GM19455 (cell line): ENCODE measurements around the gene ABCA13.
A peak's percentile ranks its signal among the peaks of the same experiment; 100 is the strongest.

Experiments
- ATAC-seq: cut with Tn5 transposase; IDR thresholded peaks from one replicate; pipeline ENCODE4 v1.9.1; 2021; ENCODE audit not compliant: unreplicated experiment

The ABCA13 gene

DNA sequence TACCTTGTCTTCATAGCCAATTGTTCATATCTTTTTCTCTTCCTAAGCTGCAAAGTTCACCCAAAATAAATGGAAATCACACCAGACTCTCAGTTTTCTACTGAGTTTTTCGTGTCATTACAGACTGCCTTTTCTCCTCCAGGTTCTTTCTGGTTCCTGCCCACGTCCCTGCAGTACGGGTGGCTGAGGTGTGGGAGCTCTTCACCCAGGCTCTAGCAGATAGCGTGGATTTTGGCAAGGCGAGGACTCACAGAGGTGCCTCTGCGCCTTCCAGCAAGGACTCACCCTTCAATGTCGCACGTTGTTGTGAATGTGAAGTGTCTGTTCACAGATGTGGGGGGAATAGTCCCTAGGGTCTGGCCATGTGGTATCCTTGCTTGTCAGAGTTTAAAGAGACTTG is 71.6 kb downstream of the ABCA13 start:
- no peak for ATAC-seq

DNA sequence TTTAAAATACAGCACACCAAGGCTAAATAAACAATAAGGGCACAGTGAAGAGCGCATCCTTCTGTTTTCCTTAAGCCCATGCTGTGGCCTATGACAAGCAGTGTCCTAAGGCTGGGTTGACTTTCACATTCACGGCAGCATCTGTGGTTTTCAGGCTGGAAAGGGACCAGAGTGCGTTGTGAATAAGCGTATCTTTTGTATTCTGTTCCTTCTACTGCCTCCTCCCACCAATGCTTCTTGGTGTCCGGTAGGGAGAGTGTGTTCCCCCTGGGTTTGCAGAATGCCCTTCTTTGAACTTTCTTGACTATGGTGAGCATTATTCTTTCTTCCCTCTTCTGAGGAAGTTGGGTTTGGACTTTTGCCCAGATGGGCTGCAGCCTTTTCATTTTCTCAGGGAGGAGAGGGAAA is 73.6 kb downstream of the ABCA13 start:
- no peak for ATAC-seq

DNA sequence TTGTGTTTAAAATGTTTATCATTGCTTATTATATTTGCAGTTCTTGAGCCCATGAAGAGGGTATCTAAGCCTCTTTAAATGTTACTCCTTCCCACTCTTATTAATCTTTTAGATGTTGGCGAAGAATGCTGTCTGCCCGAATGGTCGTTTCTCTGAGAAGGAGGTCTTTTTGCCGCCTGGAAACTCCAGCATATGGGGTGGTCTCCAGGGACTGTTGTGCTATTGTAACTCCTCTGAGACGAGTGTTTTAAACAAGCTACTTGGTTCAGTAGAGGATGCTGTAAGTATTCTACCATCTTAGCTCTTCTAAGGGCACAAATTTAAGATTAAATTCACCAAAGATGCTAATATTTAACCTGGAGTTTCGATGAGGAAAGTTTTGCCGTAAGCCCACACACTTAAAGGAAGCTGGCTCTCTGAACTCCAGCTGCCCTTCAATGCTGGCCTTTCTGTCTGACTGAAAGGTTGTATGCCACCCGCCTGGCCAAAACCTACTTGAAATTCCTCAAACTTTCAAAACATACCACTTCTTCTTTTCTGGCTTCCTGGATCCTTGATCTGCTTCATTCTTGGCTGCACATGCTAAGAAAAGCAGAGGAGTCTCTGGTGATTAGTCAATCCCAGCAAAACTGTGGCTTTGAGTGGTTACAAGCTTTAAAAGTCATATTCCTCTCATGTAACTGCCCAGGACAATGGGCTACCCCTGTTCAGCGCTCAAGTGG is 74.7 kb downstream of the ABCA13 start:
- peak; percentile 52 for ATAC-seq

DNA sequence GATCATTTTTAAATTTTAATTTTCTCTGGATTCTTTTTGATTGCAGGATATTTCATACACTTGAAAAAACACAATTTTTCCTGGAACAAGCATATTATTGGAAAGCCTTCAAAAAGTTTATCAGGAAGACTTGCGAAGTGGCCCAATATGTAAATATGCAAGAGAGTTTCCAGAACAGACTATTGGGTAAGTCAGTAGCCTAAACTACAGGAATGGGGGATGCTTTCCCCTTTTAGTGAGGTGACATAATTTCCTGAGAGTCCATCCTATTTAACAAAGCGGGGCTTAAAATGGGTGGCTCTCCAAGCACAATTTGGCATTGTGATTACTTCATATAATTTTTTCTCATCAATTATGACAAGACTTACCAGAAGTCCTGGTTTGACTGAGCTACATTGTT is 77.9 kb downstream of the ABCA13 start:
- no peak for ATAC-seq

DNA sequence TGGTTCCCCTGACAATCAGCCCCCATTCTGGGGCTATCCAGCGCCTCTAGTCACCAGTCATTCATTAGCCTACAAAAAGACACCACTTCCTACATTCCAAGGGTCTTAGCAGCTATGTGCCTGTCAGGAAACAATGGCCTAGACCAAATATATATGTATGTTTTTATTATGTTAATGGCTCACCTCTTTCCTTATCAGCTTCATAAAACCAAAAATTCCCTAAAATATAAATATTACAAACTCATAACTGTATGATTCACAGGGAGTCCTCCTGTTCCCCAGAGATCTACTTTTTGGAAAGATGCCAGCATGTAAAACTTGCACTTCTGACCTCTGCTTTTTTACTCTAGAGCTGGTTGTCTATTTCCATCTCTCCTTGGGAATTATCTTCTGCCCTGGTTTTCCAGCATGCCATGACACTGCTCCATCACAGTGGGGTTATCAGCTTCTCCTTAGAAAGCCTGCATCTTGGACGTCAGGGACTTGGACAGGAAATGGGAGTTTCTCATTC is 79.2 kb downstream of the ABCA13 start:
- no peak for ATAC-seq

DNA sequence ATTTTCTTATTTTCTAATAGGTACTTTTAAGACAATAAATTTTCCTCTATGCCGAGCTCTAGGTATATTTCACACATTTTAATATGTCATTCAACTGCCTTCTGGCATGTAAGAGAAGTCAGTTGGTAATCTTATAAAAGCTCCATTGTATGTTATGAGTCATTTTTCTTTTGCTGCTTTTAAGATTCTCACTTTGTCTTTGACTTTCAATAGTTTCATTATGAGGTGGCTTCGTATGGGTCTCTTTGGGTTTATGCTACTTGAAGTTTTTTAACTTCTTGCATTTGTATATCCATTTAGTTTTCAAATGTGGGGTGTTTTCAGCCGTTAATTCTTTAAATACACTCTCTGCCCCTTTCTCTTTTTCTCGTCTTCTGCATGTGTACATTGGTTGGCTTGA is 80.5 kb downstream of the ABCA13 start:
- ATAC-seq: peak; percentile 94

DNA sequence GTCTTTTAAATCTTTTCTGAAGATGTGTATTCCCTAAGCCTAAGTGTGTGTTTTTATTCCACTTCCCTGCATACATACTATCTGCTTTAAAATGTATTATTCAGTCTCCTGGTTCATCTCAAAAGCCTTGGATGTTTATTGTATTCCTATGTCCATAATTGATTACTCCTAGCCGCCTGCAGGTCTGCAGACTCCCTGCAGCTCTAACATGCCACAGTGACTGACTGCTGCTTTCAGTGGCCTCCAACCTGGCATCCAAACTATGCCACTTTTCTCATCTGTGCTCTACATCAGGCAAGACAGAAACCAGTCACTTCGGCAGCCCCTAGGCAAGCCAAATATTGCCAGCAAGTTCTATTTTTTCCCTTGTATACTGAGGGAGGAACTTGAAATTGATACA is 81.7 kb downstream of the ABCA13 start:
- no peak for ATAC-seq

DNA sequence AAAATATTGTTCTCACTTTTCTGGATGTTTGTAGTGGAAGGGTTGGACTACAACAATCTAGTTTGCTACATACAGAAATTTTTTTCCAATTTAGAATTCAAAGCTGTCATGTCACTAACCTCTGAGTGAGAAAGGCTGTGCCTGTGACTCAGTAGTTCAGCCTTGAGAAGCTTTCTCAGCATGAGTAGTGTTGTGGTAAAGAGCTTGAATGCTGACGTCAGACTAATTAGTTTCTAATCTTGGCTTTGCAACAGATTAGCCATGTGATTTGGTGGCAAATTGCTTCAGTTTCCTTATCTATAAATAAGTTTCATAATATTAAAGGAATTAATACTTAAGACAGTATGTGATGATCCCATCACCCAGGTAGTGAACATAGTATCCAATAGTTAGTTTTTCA is 83.8 kb downstream of the ABCA13 start:
- no peak for ATAC-seq

DNA sequence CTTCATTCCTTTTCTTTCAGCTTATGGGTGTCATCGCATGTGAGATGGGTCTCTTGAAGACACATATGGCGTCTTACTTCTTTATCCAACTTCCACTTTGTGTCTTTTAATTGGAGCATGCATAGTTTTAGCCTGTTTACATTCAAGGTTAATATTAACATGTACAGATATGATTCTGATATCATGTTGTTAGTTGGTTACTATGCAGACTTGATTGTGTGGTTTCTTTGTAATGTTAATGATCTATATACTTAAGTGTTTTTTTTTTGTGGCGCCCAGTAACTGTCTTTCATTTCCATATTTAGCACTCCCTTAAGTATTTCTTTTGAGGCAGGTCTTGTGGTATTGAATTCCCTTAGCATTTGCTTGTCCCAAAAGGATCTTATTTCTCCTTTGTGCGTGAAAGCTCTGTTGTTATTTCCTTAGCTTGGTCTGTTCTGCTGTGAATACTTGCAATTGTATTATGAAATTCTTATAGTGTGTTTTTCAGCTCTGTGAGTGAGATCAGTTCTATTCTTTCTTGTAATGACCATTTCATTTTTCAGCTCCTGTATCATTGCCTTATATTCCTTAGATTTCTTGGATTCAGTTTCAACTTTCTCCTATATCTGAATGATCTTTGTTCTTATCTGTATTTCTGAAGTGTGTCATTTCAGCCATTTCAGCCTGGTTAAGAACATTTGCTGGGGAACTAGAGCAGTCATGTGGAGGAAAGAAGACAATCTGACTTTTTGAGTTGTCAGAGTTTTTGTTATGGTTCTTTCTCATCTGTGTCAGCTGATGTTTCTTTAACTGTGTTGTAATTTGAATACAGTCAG is 88.4 kb downstream of the ABCA13 start:
- ATAC-seq: no peak

DNA sequence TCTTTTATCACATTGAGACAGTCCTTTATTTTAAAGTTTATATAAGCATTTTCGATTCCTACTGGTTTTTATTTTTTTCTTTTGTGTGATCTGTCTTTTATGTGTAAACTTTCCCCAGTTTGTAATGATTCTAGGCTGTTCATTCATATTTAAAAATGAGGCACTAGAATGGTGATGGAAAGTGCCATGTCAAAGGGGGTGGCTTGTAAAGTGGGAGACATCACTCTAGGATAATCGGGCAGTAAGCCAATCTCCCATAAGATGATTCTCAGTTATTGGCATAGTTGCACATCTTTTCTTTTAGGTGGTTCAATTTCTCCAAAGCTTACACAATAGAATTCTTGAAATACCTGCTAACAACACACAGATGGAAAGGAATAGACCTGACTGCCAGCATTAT is 90.4 kb downstream of the ABCA13 start:
- no peak for ATAC-seq

DNA sequence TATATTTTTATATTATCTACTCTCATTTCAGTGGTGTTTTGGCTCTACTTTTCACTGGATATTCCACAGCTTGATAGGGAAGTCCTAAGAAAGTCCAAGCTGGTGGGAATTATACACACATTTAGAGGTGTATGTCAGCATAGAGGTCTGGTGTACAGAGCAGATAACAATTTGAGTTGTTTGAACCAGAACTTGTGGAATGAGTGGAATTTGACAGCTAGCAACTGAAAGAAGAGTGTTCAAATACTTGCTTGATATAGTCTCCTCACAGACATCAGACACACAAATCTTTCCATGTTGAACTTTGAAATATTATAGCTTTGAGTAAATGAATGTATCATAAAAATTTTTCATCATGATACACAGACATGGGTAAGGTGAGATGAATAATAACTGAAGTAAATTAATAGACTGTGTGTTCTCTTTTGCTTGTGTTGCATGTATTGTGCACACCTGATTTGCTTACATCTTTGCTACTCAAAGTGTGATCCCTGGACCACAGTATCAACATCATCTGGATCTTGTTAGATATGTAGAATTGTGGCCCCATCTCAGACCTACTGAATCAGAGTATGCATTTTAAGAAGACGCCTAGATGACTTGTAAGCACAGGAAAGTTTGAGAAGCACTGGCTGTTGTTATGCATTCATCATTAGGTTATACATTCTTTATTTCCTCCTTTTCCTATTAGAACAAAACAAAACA is 91.5 kb downstream of the ABCA13 start:
- no peak for ATAC-seq

DNA sequence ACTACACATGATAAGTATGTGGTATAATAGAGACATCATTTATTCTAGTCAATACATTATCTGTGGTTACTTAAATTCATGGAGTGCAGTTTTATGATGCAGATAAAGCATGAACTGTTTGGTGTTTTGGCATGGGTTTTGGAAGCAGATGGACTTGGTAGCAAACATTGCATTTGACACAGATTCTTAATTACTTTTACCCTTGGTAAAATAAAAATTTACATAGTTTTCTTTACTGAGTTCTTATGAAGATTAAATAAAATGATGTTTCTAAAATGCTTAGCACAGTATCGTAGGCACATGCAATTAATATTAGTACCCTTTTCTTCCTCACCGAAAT is 92.0 kb downstream of the ABCA13 start:
- no peak for ATAC-seq

DNA sequence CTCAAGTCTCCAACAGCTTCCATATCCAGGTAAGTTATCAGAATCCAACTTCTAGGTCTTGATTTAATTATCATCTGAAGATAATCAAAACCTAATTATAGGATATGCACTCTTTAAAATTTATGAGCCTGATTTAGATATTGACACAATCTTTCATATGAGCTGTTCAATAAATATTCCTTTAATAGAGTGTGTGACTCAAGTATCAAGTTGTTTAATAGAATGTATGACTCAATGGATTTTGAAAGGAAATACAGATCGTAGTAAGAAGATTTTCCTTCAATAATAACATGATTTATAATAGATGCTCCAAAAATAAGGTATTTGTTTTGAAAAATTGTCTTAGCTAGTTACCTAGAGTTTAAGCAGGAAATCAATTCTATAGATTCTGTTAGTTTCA is 97.8 kb downstream of the ABCA13 start:
- no peak for ATAC-seq

DNA sequence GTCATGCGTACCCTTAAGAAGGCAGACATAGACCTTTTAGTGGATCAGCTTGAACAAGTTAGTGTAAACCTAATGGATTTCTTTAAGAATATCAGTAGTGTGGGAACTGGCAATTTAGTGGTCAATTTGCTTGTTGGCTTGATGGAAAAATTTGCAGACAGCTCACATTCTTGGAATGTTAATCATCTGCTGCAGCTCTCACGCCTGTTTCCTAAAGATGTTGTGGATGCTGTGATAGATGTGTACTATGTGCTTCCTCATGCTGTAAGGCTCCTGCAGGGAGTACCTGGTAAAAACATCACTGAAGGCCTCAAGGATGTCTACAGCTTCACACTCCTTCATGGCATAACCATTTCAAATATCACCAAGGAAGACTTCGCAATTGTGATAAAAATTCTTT is 103.4 kb downstream of the ABCA13 start:
- ATAC-seq: no peak

DNA sequence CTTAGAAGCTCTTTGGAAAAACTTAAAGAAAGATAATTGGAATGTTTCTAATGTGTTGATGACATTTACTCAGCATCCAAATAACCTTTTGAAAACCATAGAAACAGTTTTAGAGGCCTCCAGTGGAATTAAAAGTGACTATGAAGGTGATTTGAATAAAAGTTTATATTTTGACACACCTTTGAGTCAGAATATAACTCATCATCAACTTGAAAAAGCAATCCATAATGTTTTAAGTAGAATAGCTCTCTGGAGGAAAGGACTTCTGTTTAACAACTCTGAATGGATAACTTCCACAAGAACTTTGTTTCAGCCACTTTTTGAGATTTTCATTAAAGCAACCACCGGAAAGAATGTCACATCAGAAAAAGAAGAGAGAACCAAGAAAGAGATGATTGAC is 108.2 kb downstream of the ABCA13 start:
- no peak for ATAC-seq

DNA sequence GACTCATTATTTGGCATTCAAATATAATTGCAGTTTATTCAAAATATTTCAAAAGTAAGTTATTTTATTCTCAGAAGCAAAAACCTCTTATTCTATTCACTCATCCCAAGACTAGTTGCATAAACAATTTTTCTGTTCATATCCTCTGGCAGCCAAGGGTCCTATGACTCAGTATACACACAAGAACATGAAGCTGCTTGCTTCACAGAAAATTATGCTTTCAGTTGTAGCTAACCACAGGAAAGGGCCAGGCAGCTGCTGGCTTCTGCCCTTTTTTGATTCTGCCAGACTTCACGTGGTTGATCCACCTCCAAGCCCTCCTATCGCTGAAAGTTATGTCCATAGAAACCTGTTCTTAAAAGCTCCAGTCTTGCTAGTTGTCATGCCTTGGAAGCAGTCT is 108.8 kb downstream of the ABCA13 start:
- ATAC-seq: no peak

DNA sequence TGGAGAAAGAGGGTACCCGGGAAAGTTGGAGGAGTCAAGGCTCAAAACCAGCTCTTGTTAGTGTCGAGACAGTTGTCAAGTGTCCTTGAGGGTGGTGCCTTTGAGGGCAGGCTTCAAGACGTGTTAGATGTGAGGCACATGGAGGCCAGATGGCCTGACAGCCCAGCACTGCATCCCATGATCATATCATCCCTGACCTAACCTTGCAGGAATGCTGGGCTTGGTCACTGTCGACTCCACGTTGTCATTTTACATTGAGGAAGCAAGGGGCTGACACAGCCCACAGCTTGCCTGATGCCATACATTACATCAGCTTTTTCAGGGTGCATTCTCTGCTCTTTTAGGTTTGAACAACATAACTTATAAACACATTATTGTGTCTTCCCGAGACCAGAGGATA is 114.1 kb downstream of the ABCA13 start:
- no peak for ATAC-seq

DNA sequence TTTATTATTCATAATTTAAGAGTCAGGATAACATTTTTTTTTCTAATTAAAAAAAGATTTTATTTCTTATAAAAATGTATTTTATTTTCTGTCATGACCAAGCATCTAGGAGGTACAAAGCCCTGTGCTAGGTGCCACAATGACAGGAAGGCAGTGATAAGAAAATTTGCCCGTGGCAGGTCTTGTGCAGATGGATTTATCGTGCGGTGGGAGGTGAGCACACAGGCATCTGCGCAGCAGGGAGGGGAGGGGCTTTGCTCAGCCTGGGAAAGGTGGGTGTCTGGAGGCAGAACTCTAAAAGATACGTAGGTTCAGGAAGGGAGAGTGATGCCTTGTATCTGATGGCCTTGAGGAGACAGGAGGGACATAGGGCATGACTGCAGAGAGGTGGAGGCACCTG is 115.6 kb downstream of the ABCA13 start:
- no peak for ATAC-seq

DNA sequence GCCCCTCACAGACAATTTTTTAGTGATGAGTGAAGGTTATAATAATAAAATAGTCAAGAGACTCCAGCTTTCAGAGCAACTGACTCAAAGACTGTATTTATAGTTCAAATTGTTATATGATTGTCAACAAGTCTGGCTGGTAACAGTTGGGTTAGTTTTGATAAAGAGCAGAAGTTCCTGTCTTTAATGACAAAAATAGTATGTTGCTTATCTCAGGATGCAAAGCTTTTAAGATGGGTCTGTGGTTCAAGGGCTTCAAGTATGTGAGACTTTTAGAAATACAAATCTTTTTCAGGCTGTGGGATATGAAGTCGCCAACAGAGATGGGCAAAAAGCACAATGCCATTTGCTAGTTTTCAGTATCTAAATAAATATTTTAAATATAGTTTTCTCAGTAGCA is 118.4 kb downstream of the ABCA13 start:
- ATAC-seq: no peak

DNA sequence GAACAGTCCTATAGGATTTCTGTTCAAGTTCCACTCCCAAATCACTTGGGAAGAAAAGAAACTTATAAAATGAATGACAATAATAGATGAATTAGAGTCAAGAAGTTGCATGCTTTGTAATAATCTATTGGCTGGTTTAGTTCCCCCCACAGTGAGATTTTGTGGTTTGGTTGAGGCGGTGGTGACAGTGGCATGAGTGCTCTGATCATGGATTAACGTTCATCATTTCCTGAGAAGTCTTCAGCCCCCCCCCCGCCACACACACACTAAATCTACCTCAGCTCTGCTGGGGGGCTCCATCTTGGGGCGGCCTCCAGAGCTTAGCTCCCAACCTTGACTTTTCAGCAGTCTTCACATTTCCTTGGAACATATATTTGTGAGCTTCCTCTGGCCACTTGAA is 121.7 kb downstream of the ABCA13 start:
- ATAC-seq: no peak

DNA sequence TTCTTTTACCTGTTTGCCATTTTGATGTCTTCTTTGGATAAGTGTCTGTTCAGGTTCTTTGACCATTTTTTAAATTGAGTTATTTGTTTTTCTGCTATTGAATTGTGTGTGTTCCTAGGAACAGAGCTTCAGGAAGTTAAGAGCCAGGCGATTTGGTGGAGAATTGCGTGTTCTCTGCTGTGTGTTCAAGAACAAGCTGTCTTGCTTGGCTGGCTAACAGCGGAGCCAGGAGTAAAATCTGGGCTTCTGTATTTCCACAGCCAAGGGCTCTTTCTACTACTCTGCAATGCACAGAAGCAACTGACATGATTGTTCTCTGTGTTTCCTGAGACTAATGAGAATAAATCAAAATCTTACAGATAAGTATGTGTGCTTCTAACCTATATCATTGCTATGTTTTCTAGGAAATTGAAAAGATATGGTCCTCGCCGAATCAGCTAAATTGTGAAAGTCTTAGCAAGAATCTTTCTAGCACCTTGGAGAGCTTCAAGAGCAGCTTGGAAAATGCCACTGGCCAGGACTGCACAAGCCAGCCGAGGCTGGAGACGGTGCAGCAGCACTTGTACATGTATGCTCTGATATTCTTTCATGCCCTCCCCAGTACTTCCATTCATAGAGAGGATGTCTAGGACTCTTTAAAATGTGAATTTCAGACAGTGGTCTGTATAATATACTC is 124.2 kb downstream of the ABCA13 start:
- ATAC-seq: no peak
